Measurements from ENCODE around the gene TCF25. TPM values are rescaled to one million over a fixed set of nuclear protein-coding genes. Genes with fewer than 3 reads are reported as not detected.
"Not testable (repeated sequence)": the region's sequence is repeated elsewhere in the genome, so short reads cannot be mapped to it uniquely, and the experiment has no call there.

The TCF25 gene, protein sequence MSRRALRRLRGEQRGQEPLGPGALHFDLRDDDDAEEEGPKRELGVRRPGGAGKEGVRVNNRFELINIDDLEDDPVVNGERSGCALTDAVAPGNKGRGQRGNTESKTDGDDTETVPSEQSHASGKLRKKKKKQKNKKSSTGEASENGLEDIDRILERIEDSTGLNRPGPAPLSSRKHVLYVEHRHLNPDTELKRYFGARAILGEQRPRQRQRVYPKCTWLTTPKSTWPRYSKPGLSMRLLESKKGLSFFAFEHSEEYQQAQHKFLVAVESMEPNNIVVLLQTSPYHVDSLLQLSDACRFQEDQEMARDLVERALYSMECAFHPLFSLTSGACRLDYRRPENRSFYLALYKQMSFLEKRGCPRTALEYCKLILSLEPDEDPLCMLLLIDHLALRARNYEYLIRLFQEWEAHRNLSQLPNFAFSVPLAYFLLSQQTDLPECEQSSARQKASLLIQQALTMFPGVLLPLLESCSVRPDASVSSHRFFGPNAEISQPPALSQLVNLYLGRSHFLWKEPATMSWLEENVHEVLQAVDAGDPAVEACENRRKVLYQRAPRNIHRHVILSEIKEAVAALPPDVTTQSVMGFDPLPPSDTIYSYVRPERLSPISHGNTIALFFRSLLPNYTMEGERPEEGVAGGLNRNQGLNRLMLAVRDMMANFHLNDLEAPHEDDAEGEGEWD
- total RNA-seq (2021; ENCODE audit: unreplicated experiment): 345 TPM
- 354 and 371 TPM in 2 replicates for polyA plus RNA-seq (2012)
- percentile 85 among the genes with signal in this experiment for Bru-seq, nascent RNA
- percentile 93 among the genes with signal in this experiment for BruChase-seq, experiment 1, labeled RNA remaining after a 6-hour chase
- BruChase-seq, experiment 2, labeled RNA remaining after a 2-hour chase: percentile 89 among the genes with signal in this experiment
- long read RNA-seq, transcript TCF25-202 (19 exons, 2,377 nt): minor isoform, 6 of 395 reads
- long read RNA-seq, transcript TCF25-201 (18 exons, 2,233 nt): major isoform, 133 of 395 reads
- long read RNA-seq, partial matches to known transcripts: 140 of 395 reads
- long read RNA-seq, other reads (novel, unspliced or antisense): 110 of 395 reads

- peak; percentile 62 for ATAC-seq
- peaks cover under 1 to 3% of the 10 kb centered on the region in 2 experiments; a peak in 2 of 4 replicates for H3K9me3 ChIP-seq (ENCODE audit: control insufficient read depth in 1 of 2, insufficient read depth in 1 of 2, low read depth in 1 of 2, low read length in 2 of 2)
- BruUV-seq (replicated peaks): TSS peak; percentile 86
- H3K79me2 ChIP-seq (ENCODE audit: insufficient read depth, low read length): peaks cover 46% of the 10 kb centered on the region
- TF ChIP-seq SRF (IDR thresholded peaks at IDR 0.05; ENCODE audit: low read depth): no peak
- peak; percentile 94 for TF ChIP-seq POLR2AphosphoS5 (IDR thresholded peaks at IDR 0.05; ENCODE audit: low read depth, low read length)
- TF ChIP-seq EZH2 (IDR thresholded peaks at IDR 0.05): no peak
- peak; percentile 99; the same call in 1 of the 2 replicates for TF ChIP-seq ZFX (IDR thresholded peaks at IDR 0.05)
- peak; percentile 45 for TF ChIP-seq TCF7L2 (IDR thresholded peaks at IDR 0.05; ENCODE audit: borderline replicate concordance, extremely low read depth, insufficient read depth, insufficient read length)
- TF ChIP-seq POLR2A (IDR thresholded peaks at IDR 0.05; ENCODE audit: borderline replicate concordance, extremely low read depth, insufficient read depth, insufficient read length): peak; percentile 86
- TF ChIP-seq SIN3A (IDR thresholded peaks at IDR 0.05; ENCODE audit: low read depth): no peak
- TF ChIP-seq JUND (IDR thresholded peaks at IDR 0.05): no peak
- DNase-seq (ENCODE audit: low read depth, low spot score): peak; percentile 83
- H3K27me3 ChIP-seq (ENCODE audit: insufficient read depth, low read length): no peaks in the 10 kb centered on the region
- H2AFZ ChIP-seq (ENCODE audit: low read depth, low read length, poor library complexity, severe bottlenecking): no peak within 1 kb of the TSS
- intact Hi-C loops (cut with micrococcal nuclease): loop anchor here (5.0 kb wide), 2 partner anchors 49 to 56 kb away; partner anchors contain the start of genes FANCA and TUBB3
- H3K36me3 ChIP-seq (ENCODE audit: control insufficient read depth in 1 of 2, insufficient read depth in 2 of 2, low read length in 2 of 2): peaks cover 11 to 21% of the 10 kb centered on the region in 2 experiments
- CTCF ChIA-PET: interaction anchor here (0.6 to 3.1 kb wide), 10 partner anchors 8 to 173 kb away, joined by 3 to 20 read pairs (median 4); partner anchors contain the start of genes DBNDD1, SPIRE2 and TUBB3
- H4K20me1 ChIP-seq (ENCODE audit: insufficient read depth): peaks cover 7% of the 10 kb centered on the region; the same call in 1 of the 2 replicates
- H3K27ac ChIP-seq (ENCODE audit: low read depth, low read length): peak within 1 kb of the TSS; percentile 100
- POLR2A ChIA-PET: interaction anchor here (0.6 to 1.5 kb wide), 16 partner anchors 10 to 172 kb away, joined by 3 to 16 read pairs (median 4); partner anchors contain the start of genes MC1R, SPATA2L and TUBB3
- RAD21 ChIA-PET (ENCODE audit: low non-redundant PET in 1 of 2, low total read pairs in 2 of 2, uncharacterized antibody in 2 of 2, unreplicated experiment in 2 of 2): interaction anchor here (0.6 to 1.0 kb wide), 3 partner anchors 49 to 167 kb away, joined by 3 to 4 read pairs (median 4); no protein-coding TSS in a partner anchor
- H3K9me2 ChIP-seq (ENCODE audit: insufficient read depth): no peaks in the 10 kb centered on the region
- peak within 1 kb of the TSS; percentile 89 for H3K4me2 ChIP-seq (ENCODE audit: low read length)
- H3K9ac ChIP-seq (ENCODE audit: low read length): peak within 1 kb of the TSS; percentile 98
- peak within 1 kb of the TSS; percentile 87 to 91 for H3K4me3 ChIP-seq (replicated peaks in 1 of 2; ENCODE audit: low read depth in 1 of 2, low read length in 2 of 2)
- H3K4me1 ChIP-seq (ENCODE audit: control insufficient read depth in 1 of 2, insufficient read depth in 2 of 2, low read length in 2 of 2): peaks cover 12 to 23% of the 10 kb centered on the region in 2 experiments
These were observed at the start of gene TCF25 for GRCh38 chr16:89873109-89873971. TCF25 (plus strand) TSS chr16:89873592; CDS start chr16:89873668, 76 bp downstream.

- H4K20me1 ChIP-seq (ENCODE audit: insufficient read depth); H3K4me3 ChIP-seq (replicated peaks in 1 of 2; ENCODE audit: low read depth in 1 of 2, low read length in 2 of 2); H3K9ac ChIP-seq (ENCODE audit: low read length); H3K27ac ChIP-seq (ENCODE audit: low read depth, low read length); H3K36me3 ChIP-seq (ENCODE audit: control insufficient read depth in 1 of 2, insufficient read depth in 2 of 2, low read length in 2 of 2); H3K9me2 ChIP-seq (ENCODE audit: insufficient read depth); BruUV-seq (replicated peaks); RAD21 ChIA-PET (ENCODE audit: low non-redundant PET in 1 of 2, low total read pairs in 2 of 2, uncharacterized antibody in 2 of 2, unreplicated experiment in 2 of 2); POLR2A ChIA-PET; CTCF ChIA-PET; DNase-seq (ENCODE audit: low read depth, low spot score); H2AFZ ChIP-seq (ENCODE audit: low read depth, low read length, poor library complexity, severe bottlenecking); intact Hi-C loops (cut with micrococcal nuclease); H3K4me2 ChIP-seq (ENCODE audit: low read length); ATAC-seq; H3K27me3 ChIP-seq (ENCODE audit: insufficient read depth, low read length); H3K9me3 ChIP-seq (ENCODE audit: control insufficient read depth in 1 of 2, insufficient read depth in 1 of 2, low read depth in 1 of 2, low read length in 2 of 2); H3K79me2 ChIP-seq (ENCODE audit: insufficient read depth, low read length): not testable (repeated sequence)
- peaks cover 20 to 32% of the 10 kb centered on the region in 2 experiments for H3K4me1 ChIP-seq (ENCODE audit: control insufficient read depth in 1 of 2, insufficient read depth in 2 of 2, low read length in 2 of 2)
These were observed 49.6 kb upstream of the TCF25 start for GRCh38 chr16:89823824-89824148.

All from HCT116 (cell line).